Measurements from ENCODE around the gene TRIM25.

Gene TRIM25

DNA sequence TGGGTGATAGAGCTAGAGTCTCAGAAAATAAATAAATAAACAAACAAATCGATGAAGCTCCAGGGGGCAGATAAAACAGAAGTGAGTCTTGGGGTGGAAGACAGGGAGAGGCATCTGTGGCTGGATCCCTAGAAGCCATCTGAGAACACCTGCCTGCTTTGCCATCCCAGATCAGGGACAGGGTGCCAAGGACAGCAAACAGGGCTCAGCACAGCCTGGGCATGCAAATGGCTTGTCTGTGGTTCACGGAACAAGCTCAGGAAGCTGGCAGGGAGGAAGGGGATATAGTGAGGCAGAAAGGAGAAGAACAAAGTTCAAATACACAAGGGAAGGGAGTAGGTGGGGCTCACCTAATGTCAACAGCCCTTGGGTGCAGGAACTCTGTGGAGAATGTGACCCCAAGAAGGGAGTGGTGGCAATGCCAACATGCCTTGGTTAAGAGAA is 27.5 kb downstream of the TRIM25 start:
- no peak overlapping the region for H3K27ac ChIP-seq (ENCODE audit: extremely low read depth, low read depth, low read length)
- no peaks in the 10 kb centered on the region for H3K9me3 ChIP-seq (ENCODE audit: control insufficient read depth, insufficient read depth, low read depth, low read length)
- H3K4me3 ChIP-seq (ENCODE audit: low read depth, low read length), result no peak overlapping the region
- H3K36me3 ChIP-seq (ENCODE audit: control insufficient read depth in 2 of 2, insufficient read depth in 1 of 2, low read length in 2 of 2), result peaks cover 0 to 47% of the 10 kb centered on the region in 2 experiments; a peak in 1 of 3 replicates
- ChIA-PET POLR2A (no interaction called here), CTCF (no interaction called here)
- no peaks in the 10 kb centered on the region for H3K4me1 ChIP-seq (ENCODE audit: control insufficient read depth, insufficient read depth, low read length)
- TF ChIP-seq ZNF169 (tag by site-specific recombination; IDR thresholded peaks at IDR 0.05) (no peak), ZNF184 (tag by site-specific recombination; IDR thresholded peaks at IDR 0.05) (no peak), ZNF19 (tag by site-specific recombination; IDR thresholded peaks at IDR 0.05; ENCODE audit: low read depth) (no peak), ZNF571 (tag by site-specific recombination; IDR thresholded peaks at IDR 0.05) (no peak), ZNF274 (IDR thresholded peaks at IDR 0.05; ENCODE audit: low read length) (no peak), ZNF274 (tag by site-specific recombination; IDR thresholded peaks at IDR 0.05; ENCODE audit: borderline replicate concordance) (no peak), ZNF561 (tag by site-specific recombination; IDR thresholded peaks at IDR 0.05; ENCODE audit: borderline replicate concordance) (no peak), AEBP2 (tag by site-specific recombination; IDR thresholded peaks at IDR 0.05; ENCODE audit: borderline replicate concordance) (no peak), ZNF26 (tag by site-specific recombination; IDR thresholded peaks at IDR 0.05) (no peak), SP7 (tag by site-specific recombination; IDR thresholded peaks at IDR 0.05) (no peak), ZBTB26 (tag by site-specific recombination; optimal IDR thresholded peaks at IDR 0.05) (no peak), PRDM6 (tag by site-specific recombination; IDR thresholded peaks at IDR 0.05) (no peak), ZNF391 (tag by site-specific recombination; IDR thresholded peaks at IDR 0.05; ENCODE audit: borderline replicate concordance, low read depth) (no peak), BCL6B (tag by site-specific recombination; IDR thresholded peaks at IDR 0.05) (no peak), ZNF558 (tag by site-specific recombination; IDR thresholded peaks at IDR 0.05) (no peak), ZNF16 (tag by site-specific recombination; IDR thresholded peaks at IDR 0.05; ENCODE audit: low read depth) (no peak)
- TF ChIP-seq, protein P1, sequence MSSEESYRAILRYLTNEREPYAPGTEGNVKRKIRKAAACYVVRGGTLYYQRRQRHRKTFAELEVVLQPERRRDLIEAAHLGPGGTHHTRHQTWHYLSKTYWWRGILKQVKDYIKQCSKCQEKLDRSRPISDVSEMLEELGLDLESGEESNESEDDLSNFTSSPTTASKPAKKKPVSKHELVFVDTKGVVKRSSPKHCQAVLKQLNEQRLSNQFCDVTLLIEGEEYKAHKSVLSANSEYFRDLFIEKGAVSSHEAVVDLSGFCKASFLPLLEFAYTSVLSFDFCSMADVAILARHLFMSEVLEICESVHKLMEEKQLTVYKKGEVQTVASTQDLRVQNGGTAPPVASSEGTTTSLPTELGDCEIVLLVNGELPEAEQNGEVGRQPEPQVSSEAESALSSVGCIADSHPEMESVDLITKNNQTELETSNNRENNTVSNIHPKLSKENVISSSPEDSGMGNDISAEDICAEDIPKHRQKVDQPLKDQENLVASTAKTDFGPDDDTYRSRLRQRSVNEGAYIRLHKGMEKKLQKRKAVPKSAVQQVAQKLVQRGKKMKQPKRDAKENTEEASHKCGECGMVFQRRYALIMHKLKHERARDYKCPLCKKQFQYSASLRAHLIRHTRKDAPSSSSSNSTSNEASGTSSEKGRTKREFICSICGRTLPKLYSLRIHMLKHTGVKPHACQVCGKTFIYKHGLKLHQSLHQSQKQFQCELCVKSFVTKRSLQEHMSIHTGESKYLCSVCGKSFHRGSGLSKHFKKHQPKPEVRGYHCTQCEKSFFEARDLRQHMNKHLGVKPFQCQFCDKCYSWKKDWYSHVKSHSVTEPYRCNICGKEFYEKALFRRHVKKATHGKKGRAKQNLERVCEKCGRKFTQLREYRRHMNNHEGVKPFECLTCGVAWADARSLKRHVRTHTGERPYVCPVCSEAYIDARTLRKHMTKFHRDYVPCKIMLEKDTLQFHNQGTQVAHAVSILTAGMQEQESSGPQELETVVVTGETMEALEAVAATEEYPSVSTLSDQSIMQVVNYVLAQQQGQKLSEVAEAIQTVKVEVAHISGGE (tag by site-specific recombination; conservative IDR thresholded peaks at IDR 0.05; ENCODE audit: low read depth), result no peak
- TF ChIP-seq, protein P2, sequence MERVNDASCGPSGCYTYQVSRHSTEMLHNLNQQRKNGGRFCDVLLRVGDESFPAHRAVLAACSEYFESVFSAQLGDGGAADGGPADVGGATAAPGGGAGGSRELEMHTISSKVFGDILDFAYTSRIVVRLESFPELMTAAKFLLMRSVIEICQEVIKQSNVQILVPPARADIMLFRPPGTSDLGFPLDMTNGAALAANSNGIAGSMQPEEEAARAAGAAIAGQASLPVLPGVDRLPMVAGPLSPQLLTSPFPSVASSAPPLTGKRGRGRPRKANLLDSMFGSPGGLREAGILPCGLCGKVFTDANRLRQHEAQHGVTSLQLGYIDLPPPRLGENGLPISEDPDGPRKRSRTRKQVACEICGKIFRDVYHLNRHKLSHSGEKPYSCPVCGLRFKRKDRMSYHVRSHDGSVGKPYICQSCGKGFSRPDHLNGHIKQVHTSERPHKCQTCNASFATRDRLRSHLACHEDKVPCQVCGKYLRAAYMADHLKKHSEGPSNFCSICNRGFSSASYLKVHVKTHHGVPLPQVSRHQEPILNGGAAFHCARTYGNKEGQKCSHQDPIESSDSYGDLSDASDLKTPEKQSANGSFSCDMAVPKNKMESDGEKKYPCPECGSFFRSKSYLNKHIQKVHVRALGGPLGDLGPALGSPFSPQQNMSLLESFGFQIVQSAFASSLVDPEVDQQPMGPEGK (tag by site-specific recombination; IDR thresholded peaks at IDR 0.05), result no peak
